HG03060 (cell line): ENCODE measurements around the gene CCDC71L.

ENCODE experiments used
- ATAC-seq: cut with Tn5 transposase; IDR thresholded peaks from one replicate; pipeline ENCODE4 v1.9.1; 2021; ENCODE audit warnings: low read depth, moderate number of reproducible peaks; ENCODE audit not compliant: unreplicated experiment

CCDC71L gene

DNA sequence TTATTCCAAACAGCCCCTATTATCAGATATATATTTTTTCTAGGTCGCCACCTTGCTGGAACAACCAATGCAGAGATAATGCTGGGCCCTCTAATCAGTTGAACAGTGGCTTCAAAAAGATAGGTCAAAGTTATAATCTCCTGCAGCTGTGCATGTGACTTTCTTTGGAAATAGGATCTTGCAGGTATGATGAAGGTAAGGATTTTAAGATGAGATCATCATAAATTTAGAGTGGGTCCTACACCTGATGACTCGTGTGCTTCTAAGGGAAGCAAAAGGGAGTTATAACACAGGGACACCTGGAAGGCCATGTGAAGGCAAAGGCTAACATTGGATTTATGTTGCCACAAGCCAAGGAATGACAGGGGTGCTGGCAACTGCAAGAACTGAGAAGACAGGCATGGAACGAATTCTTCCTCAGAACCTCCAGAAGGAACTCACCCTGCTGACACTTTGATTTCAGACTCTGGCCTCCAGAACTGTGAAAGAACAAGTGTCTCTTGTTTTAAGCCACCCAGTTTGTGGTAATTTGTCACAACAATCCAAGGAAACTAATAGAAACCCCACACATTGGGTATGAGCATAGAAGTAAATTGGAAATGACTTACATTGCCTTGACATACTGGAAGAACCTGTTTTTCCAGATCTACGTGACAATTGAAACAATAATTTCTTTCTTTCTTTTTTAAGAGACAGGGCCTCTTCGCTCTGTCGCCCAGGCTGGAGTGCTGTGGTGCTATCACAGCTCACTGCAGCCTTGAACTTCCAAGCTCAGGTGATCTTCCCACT lies 34.4 kb downstream of the CCDC71L start:
- ATAC-seq, result no peak

DNA sequence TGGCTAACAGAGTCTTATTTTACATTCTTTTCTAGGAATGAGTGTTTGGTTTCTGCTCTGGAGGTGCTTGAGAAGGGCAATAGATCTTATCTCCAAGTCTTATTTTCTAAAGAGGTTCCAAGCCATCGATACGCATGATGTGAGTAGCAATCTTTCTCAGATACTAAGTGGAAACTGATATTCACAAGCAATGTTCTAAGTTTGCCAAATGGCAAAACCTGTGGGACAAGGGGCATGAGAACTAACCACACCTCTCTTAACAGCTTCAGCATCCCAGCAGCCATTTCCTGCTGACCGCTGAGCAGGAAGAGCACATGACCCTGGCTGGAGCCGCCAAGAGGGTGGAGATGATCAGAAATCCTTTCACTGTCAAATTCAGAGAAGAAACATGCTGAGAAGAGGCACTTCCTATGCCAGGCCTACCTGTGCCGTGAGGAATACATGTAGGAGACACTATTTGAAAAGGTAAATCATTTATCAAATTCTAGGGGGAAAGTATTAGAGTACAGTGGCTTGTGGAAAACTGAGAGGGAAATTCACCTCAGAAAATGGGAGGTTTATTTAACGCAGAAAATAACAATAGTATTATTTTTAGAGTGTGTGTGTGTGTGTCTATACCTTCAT lies 35.2 kb downstream of the CCDC71L start:
- ATAC-seq, result no peak

GRCh38 chr7:106623853-106624252 lies 37.1 kb downstream of the CCDC71L start:
- no peak for ATAC-seq

DNA sequence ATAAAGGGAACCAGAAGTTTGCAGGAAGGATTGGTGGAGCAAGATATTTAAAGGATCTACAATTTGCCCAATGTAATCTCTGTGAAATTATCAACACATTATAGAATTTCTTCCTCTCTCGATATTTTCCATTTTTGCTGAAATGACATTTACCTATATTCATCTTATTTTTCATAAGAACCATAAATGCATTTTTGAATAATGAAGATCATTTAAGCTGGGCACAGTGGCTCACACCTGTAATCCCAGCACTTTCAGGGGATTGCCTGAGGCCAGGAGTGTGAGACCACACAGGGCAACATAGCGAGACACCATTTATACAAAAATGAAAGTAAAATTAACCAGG lies 37.7 kb downstream of the CCDC71L start:
- ATAC-seq, result no peak

DNA sequence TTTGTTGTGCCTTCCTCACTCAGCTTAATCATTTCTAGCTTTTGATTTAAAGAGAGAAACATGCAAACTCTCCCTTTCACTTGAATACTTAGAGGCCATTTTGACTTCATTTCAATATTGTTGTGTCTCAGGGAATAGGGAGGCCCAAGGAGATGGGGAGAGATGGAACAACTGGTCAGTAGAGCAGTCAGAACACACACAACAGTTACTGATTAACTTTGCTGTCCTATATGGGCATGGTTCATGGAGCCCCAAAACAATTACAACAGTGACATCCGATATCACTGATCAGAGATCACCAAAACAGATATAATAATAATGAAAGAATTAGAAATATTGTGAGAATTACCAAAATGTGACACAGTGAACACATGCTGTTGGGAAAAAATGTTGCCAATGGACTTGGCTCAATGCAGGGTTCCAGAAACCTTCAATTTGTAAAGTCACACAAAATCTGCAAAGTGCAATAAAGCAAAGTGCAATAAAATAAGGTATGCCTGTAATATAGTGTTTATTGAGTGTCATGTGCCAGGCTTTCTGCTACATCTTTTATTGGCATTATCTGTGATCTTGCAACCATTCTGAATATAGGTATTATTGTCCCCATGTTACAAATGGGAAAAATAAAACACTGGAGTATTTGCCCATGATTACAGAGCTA lies 38.2 kb downstream of the CCDC71L start:
- ATAC-seq, result no peak

DNA sequence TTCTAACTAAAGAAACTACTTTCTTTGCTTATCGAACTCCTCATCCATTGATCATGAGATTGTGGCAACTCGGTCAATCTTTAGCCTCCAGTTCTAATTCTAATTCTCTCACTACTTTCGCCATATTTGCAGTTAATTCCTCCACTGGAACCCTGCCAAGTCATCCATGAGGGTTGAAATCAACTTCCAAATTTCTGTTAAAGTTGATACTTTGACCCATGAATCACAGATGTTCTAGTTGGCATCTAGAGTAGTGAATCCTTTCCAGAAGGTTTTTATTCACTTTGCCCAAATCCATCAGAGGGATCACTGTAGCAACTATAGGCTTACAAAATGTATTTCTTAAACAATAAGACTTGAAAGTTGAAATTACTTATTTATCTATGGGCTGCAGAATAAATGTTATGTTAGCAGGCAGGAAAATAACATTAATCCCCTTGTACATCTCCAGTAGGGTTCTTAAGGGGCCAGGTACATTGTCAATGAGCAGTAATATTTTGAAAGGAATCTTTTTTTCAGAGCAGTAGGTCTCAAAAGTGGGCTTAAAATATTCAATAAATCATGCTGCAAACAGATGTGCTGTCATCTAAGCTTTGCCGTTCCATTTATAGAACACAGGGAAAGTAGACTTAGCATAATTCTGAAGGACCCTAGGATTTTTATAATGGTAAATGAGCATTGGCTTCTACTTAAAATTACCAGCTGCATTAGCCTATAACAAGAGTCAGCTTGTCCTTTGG lies 39.4 kb downstream of the CCDC71L start:
- ATAC-seq, result no peak

- ATAC-seq, result no peak
These were observed 40.3 kb downstream of the CCDC71L start for GRCh38 chr7:106620676-106621075.

- no peak for ATAC-seq
These were observed 40.9 kb downstream of the CCDC71L start for GRCh38 chr7:106620034-106620433.

- no peak for ATAC-seq
These were observed 41.7 kb downstream of the CCDC71L start for GRCh38 chr7:106619213-106619612.

- no peak for ATAC-seq
These were observed 42.5 kb downstream of the CCDC71L start for GRCh38 chr7:106618480-106618879.

DNA sequence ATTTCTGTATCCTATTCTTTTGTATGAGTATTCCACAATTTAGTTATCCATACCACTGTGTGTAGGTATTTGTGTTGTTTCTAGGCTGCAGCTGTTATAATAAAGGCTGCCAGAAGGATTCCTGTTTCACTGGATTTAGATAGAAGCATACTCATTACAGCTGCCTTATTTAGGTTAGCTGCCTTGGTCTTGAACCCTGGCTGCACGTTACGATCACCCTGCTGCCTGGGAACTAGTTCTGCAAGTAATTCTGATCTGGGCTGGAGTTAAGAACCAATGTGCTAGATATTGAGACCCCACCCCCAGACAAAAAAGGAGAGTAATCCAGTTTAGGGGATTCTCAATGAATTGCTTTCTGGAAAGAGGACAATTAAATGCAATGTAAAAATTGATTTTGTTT lies 43.1 kb downstream of the CCDC71L start:
- no peak for ATAC-seq

DNA sequence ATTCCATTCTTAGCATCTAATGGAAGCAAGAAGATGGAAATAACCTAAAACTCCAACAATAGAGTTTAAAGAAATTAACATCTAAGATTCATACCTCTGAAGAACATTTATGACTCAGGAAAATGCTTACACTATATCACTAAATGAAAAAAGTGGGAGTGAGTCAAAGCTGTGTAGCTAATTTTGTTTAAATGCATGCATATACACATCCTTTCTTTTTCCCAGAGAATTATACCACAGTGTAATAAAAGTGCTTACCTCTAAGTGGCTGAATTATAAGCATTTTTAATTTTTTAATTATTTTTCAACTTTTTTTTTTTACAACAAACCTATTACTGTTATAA lies 44.3 kb downstream of the CCDC71L start:
- no peak for ATAC-seq

DNA sequence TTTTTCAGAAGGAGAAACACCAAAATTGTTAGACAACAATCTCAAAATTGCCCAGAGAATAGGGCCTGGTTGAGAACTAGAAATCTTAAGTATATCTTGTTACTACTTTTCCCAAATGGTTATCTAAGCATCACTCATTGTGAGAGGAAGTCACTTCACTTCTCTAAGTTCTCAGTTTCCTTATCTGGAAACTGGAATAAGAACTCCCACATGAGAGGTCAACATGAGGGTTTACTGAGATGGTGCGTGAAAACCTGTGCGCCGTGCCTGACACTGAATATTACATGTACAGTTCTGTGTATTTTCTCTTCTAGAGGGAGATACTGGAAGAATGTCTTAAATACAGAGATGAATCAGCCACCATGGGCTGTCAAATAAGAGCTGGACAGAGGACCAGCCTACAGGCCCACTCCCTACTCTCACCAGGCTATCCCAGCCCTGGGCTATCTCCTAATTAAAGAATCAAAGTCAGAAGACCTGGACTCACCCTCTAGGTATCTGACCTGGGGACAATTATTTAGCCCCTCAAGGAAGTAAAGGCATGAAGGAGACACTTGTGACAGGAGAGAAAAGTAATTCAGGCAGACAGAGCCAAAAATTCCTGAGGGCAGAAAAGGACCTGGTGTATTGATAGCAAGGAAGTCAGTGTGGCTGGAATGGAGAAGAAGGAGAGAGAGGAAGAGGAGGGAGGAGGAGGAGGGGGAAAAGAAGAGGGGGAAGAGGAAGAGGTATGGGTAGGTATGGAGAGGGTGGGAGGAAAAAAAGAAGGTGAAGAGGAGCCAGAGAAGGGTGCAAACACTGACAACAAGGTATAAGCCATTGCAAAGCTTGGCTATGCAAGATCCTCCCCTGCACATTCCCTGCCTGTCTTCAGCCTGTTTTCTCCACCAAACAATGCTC lies 44.9 kb downstream of the CCDC71L start:
- no peak for ATAC-seq

- no peak for ATAC-seq
These were observed 46.2 kb downstream of the CCDC71L start for GRCh38 chr7:106614751-106615150.

GRCh38 chr7:106613848-106614560 lies 47.0 kb downstream of the CCDC71L start:
- ATAC-seq, result no peak

GRCh38 chr7:106613279-106613678 lies 47.7 kb downstream of the CCDC71L start:
- no peak for ATAC-seq

- no peak for ATAC-seq
These were observed 48.5 kb downstream of the CCDC71L start for GRCh38 chr7:106612432-106612831.

DNA sequence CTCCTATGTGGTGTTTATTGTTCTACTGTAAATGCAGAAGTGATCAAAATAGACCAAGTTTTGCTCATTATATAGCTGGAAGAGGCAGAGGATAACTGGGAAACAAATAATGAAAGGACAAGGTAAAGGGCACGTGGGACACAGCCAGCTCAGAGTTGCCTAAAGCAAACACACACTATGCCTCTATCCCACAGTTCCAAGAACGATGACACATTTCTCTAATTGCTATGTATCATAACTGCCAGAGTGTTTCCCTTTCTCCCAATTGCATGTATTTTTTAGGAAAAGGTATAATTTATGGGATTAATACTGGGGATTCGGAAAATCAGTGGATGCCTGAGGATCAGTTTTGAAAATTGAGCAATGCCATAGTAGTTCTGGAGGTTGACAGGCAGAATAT lies 49.0 kb downstream of the CCDC71L start:
- no peak for ATAC-seq

DNA sequence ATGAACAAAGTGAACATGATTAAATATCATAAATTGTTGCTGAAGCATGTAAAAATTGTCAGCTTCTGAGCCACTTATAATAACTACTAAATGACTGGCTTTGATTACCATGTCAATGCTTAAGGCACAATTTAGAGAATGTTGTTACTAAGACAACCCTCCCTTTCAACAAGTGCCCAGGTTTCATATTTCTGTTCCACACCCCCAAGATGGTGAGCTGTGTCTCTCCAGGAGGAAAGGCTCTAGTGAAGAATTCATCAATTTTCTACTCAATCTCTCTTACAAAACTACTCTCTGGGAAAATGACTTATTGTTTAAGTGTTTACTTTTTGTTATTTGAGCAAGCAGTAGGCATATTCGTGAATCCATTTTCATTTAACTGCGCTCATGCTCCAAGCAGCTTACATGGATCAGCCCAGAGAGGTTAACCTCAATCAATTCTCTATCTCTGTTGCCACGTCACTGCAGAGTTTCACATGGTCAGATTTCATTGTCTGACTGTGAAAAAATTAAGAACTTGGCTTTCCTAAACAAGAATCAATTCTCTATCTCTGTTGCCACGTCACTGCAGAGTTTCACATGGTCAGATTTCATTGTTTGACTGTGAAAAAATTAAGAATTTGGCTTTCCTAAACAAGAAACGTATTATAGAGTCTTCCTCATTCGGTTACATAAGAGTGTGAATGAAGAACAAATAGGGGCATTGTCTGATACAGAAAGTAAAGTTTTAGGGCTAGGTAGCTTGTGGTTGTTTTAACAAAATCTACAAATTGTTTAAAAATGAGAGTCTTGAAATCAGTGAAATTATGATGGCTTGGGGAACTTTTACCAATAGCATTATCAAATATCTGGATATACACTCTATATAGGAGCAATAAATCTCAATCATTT lies 49.7 kb downstream of the CCDC71L start:
- ATAC-seq, result no peak
